Stimulated activated CD4-positive, alpha-beta T cell treated with anti-CD3 and anti-CD28 coated beads, Interleukin-1b, Interleukin-23, amount 100 ng/mL, for 48 hours (primary cell): ENCODE data around the gene TMEM116.
"Not testable (repeated sequence)": the region's sequence is repeated elsewhere in the genome, so short reads cannot be mapped to it uniquely, and the experiment has no call there.

Source experiments
- DNase-seq: peaks from one replicate; pipeline ENCODE4 v3.0.0-alpha.2; 2020

TMEM116 gene

GRCh38 chr12:111975161-111975931 lies 37.6 kb downstream of the TMEM116 start:
- DNase-seq, result no peak

- no peak for DNase-seq
These were observed 41.2 kb downstream of the TMEM116 start for GRCh38 chr12:111971800-111972199.

GRCh38 chr12:111964935-111965334 lies 48.0 kb downstream of the TMEM116 start:
- no peak for DNase-seq

- not testable (repeated sequence) for DNase-seq
These were observed 53.4 kb downstream of the TMEM116 start for GRCh38 chr12:111959518-111959917.

- not testable (repeated sequence) for DNase-seq
These were observed 55.7 kb downstream of the TMEM116 start for GRCh38 chr12:111957224-111957623.

- DNase-seq, result no peak
These were observed 58.0 kb downstream of the TMEM116 start for GRCh38 chr12:111954969-111955368.

- DNase-seq, result no peak
These were observed 59.5 kb downstream of the TMEM116 start for GRCh38 chr12:111953455-111953854.

GRCh38 chr12:111952084-111952787 lies 60.7 kb downstream of the TMEM116 start:
- DNase-seq, result not testable (repeated sequence)

GRCh38 chr12:111950961-111951676 lies 61.8 kb downstream of the TMEM116 start:
- DNase-seq, result not testable (repeated sequence)

GRCh38 chr12:111943929-111944328 lies 69.0 kb downstream of the TMEM116 start:
- DNase-seq, result no peak

GRCh38 chr12:111942557-111942956 lies 70.4 kb downstream of the TMEM116 start:
- no peak for DNase-seq

- no peak for DNase-seq
These were observed 75.5 kb downstream of the TMEM116 start for GRCh38 chr12:111937429-111937828.

GRCh38 chr12:111936869-111937268 lies 76.1 kb downstream of the TMEM116 start:
- DNase-seq, result no peak

- DNase-seq, result no peak
These were observed 80.7 kb downstream of the TMEM116 start for GRCh38 chr12:111932241-111932640.

GRCh38 chr12:111927346-111927745 lies 85.6 kb downstream of the TMEM116 start:
- DNase-seq, result no peak

- DNase-seq, result no peak
These were observed 86.3 kb downstream of the TMEM116 start for GRCh38 chr12:111926631-111927030.

GRCh38 chr12:111925171-111925570 lies 87.8 kb downstream of the TMEM116 start:
- no peak for DNase-seq

GRCh38 chr12:111907740-111908139 lies 105.2 kb downstream of the TMEM116 start:
- no peak for DNase-seq

- DNase-seq, result no peak
These were observed 107.5 kb downstream of the TMEM116 start for GRCh38 chr12:111905502-111905901.

- no peak for DNase-seq
These were observed 108.5 kb downstream of the TMEM116 start for GRCh38 chr12:111904446-111904975.

GRCh38 chr12:111901182-111901581 lies 111.8 kb downstream of the TMEM116 start:
- no peak for DNase-seq

- no peak for DNase-seq
These were observed 118.4 kb downstream of the TMEM116 start for GRCh38 chr12:111894556-111894955.

- DNase-seq, result no peak
These were observed 119.7 kb downstream of the TMEM116 start for GRCh38 chr12:111893287-111893686.
